ENCODE results near the gene PPM1G.

The PPM1G gene

DNA sequence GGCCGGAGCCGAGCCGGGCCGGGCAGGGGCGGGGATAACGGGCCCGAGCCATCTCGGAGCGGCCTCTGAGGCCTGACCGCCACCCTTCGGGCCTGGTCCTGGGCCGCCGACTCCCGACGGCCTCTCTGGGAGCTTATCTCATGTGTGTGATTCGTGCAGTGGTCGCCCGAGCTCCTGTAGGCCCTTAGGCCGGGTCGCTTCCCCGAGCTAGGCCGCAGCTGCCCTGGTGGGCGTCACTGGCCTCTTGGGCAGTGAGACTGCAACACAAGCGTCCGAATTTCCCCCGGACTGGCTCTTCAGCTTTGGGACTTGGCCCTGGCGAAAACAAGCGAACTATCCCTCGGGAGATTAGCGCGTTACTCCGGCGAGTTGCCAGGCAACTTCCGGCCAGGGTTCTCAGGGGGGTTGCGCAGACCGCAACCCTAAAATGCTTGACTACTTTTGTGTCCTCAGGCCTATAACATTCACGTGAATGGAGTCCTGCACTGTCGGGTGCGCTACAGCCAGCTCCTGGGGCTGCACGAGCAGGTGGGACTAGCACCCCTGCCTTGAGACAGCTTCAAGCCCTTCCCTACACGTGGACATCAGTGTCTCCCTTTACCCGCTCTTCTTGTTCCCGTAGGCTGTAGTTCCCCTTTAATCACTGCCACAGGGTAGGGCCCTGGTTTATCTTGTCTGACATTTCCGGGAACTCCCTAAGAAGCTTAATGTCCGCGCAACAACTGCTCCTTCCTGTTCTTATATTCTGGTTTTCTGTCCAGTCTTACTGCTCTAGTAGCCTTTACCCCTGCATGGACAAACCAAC is 38.4 kb downstream of the PPM1G start:
- peaks cover 64% of the 10 kb centered on the region for H3K36me3 ChIP-seq (ENCODE audit: insufficient read depth, low read length)
- H3K27me3 ChIP-seq (ENCODE audit: insufficient read depth, low read length) = no peaks in the 10 kb centered on the region
- no peaks in the 10 kb centered on the region for H3K9me3 ChIP-seq (ENCODE audit: insufficient read depth, low read depth, low read length)
- 6% methylated on average over 46 of the region's 46 CpGs for WGBS
- H3K27ac ChIP-seq (ENCODE audit: low read depth, low read length) = peak overlapping the region; percentile 57
- H3K9ac ChIP-seq (ENCODE audit: low read depth, low read length) = peak overlapping the region; percentile 80
- H3K4me3 ChIP-seq (ENCODE audit: low read length) = peak overlapping the region; percentile 98
- peaks cover 9% of the 10 kb centered on the region; the same call in 1 of the 2 replicates for H3K4me1 ChIP-seq (ENCODE audit: insufficient read depth, low read length)

DNA sequence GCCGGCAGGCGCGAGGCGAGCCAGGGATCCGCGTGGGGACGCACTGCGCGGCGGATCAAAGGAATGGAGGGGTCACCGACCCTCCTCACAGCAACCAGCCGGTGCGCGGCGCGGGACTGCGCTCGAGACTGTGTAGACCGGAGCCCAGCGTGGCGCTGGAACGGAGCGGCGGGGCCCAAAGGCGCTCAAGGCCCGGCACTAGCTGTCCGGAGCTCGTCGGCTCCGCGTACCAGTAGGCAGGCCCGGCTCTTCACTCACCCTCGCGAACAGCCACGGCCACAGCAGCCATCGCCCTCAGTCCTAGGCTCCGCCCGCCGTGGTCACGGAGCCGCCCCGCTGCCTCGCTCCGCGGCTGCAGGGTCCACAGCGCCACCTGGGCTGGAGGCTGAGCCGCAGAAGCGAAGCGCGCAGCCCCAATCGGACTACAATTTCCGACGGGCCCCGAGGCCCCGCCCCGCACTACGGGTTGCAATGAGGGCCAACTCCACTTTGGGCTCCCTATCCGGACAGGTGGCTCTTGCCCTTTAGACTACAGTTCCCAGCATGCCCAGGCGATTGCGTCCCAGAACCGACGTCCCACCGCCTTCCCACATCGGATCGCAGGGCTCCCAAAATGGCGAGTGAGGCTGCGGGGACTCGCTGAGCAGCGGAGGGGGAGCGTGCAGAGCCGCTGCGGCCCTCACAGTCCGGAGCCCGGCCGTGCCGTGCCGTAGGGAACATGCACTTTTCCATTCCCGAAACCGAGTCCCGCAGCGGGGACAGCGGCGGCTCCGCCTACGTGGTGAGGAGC is 39.2 kb downstream of the PPM1G start, which contains the start of the genes EIF2B4 and SNX17:
TSS of gene EIF2B4 (minus strand) at position 313 of the 790 bp plus-strand sequence. CDS start at position 289, 24 bp downstream.
TSS of gene SNX17 (plus strand) at position 591 of the 790 bp plus-strand sequence. CDS start at position 719, 128 bp downstream.
- H3K9ac ChIP-seq (ENCODE audit: low read depth, low read length) = peak within 1 kb of the TSS; percentile 93
- peaks cover 9% of the 10 kb centered on the region; the same call in 1 of the 2 replicates for H3K4me1 ChIP-seq (ENCODE audit: insufficient read depth, low read length)
- H3K27me3 ChIP-seq (ENCODE audit: insufficient read depth, low read length) = no peaks in the 10 kb centered on the region
- peaks cover 63% of the 10 kb centered on the region for H3K36me3 ChIP-seq (ENCODE audit: insufficient read depth, low read length)
- peak within 1 kb of the TSS; percentile 69 for H3K27ac ChIP-seq (ENCODE audit: low read depth, low read length)
- peak within 1 kb of the TSS; percentile 98 for H3K4me3 ChIP-seq (ENCODE audit: low read length)
- H3K9me3 ChIP-seq (ENCODE audit: insufficient read depth, low read depth, low read length) = no peaks in the 10 kb centered on the region
- WGBS = under 1% methylated on average over 85 of the region's 85 CpGs

DNA sequence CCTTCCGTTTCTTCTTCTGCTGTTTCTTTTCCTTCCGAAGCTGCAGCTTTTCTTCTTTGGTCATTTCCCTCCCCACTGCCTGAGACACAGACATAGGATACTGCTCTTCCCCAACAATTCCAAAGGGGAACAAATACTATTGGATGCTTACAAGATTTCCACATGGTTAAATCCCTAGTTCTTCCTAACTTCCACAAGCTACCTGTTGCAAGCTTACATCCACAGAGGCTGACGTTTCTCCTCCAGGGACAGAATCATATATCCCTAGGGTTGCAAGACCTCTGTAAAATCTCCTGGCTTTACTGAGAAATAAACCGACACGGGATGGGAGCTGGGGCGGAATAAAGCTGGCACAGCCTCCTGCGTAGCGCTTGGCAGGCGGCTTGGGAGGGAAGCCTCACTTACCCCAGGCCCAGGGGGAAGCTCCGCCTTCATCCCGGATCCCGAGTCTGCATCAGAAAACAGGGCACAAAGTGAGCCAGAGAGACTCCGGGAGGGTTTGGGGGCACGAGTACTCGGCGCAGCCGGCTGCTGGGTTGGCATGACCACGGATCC is 39.8 kb downstream of the PPM1G start:
- WGBS = 7% methylated on average over 18 of the region's 18 CpGs
- H3K4me1 ChIP-seq (ENCODE audit: insufficient read depth, low read length) = peaks cover 9% of the 10 kb centered on the region; the same call in 1 of the 2 replicates
- peak overlapping the region; percentile 98 for H3K4me3 ChIP-seq (ENCODE audit: low read length)

DNA sequence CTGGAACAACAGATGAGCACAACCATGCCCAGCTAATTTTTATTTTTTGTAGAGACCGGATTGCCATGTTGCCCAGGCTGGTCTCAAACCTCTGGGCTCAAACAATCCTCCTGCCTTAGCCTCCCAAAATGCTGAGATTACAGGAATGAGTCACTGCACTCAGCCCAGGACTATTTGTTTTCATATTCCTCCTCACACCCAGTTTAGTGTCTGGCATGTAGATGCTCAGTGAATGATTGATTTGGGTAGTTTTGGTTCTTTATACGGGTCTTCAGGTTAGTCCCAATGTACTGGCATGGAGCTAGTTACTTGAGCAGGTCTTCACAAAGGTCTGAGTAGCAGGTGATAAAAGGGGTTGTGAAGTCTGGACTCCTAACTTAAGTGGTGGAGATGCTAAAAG is 45.5 kb downstream of the PPM1G start:
- H3K36me3 ChIP-seq (ENCODE audit: insufficient read depth, low read length) = peaks cover 50% of the 10 kb centered on the region
- no peaks in the 10 kb centered on the region for H3K4me1 ChIP-seq (ENCODE audit: insufficient read depth, low read length)
- WGBS = 93% methylated on average over 2 of the region's 2 CpGs
- H3K4me3 ChIP-seq (ENCODE audit: low read length) = no peak overlapping the region
- H3K27me3 ChIP-seq (ENCODE audit: insufficient read depth, low read length) = no peaks in the 10 kb centered on the region
- no peak overlapping the region for H3K9ac ChIP-seq (ENCODE audit: low read depth, low read length)
- H3K27ac ChIP-seq (ENCODE audit: low read depth, low read length) = no peak overlapping the region
- H3K9me3 ChIP-seq (ENCODE audit: insufficient read depth, low read depth, low read length) = no peaks in the 10 kb centered on the region

More for the DNA sequence above, 39.8 kb downstream of the PPM1G start:
- peak overlapping the region; percentile 69 for H3K27ac ChIP-seq (ENCODE audit: low read depth, low read length)
- H3K9me3 ChIP-seq (ENCODE audit: insufficient read depth, low read depth, low read length) = no peaks in the 10 kb centered on the region
- H3K27me3 ChIP-seq (ENCODE audit: insufficient read depth, low read length) = no peaks in the 10 kb centered on the region
- peaks cover 60% of the 10 kb centered on the region for H3K36me3 ChIP-seq (ENCODE audit: insufficient read depth, low read length)
- peak overlapping the region; percentile 93 for H3K9ac ChIP-seq (ENCODE audit: low read depth, low read length)

DNA sequence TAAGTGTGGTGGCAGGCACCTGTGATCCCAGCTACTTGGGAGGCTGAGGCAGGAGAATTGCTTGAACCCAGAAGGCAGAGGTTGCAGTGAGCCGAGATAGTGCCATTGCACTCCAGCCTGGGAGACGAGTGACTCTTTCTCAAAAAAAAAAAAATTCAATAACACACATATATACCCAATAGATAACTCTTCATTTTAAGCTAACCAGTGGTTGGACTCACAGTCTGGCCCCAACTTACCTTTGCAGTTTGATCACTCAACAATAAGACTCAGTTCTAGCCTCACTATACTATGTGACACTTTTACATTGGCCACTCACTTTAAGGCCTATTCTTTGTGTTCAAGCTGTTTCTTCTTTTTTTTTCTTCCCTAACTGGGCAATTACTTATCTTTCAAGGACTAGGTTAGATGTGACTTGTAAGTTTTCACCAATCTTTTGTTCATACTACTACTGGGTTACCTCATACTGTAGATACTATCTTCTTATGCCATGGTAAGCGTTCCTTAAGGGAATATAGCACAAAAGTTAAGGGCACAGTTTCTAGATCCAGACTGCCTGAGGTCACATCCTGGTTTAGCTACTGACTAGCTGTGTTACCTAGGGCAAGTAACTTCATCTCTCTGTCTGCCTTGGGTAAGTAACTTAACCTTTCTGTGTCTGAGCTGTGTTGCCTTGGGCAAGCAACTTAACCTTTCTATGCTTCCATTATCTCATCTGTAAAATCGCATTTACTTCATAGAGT is 46.5 kb downstream of the PPM1G start:
- peaks cover 41% of the 10 kb centered on the region for H3K36me3 ChIP-seq (ENCODE audit: insufficient read depth, low read length)
- H3K4me1 ChIP-seq (ENCODE audit: insufficient read depth, low read length) = no peaks in the 10 kb centered on the region
- no peaks in the 10 kb centered on the region for H3K27me3 ChIP-seq (ENCODE audit: insufficient read depth, low read length)
- H3K27ac ChIP-seq (ENCODE audit: low read depth, low read length) = no peak overlapping the region
- WGBS = 93% methylated on average over 3 of the region's 4 CpGs
- no peak overlapping the region for H3K9ac ChIP-seq (ENCODE audit: low read depth, low read length)
- H3K9me3 ChIP-seq (ENCODE audit: insufficient read depth, low read depth, low read length) = no peaks in the 10 kb centered on the region
- no peak overlapping the region for H3K4me3 ChIP-seq (ENCODE audit: low read length)

DNA sequence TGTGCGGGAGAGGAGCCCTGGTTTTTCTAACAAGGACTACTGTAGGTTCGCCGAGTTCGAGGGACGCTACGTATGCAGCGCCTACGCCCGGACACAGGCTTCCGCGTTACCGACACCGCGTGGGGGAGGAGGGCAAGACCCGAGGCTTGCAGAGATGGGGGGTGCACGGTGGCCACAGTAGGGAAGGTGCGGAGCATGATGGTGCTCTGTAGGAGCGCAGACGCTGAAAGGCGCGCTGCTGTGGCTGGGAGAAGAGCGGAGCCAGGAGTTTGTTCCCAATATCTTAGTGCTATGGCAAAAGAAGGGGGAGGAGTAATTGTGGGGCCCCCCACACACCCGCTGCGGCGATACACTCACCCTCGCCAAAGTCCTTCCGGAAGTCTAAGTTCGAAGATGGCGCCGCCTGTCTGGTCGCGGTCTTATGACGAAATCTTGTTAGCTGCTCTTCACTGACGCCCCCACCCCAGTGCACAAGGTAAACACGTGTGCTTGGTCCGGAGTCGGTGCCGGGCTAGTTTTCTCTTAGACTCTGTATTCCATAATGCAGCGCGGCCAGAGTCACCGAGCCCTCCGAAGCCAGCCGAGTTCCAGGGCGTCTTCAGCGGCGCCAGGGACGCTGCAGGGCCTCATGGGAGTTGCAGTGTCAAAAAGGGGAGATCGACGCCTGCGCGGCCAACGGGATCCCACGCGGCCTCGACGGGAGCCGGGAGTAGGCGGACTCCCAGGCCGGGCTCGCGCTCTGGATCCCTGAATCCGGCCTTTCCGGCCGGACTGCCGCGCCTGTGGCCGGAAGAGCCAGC is 52.8 kb downstream of the PPM1G start, which contains the start of gene GTF3C2:
TSS of gene GTF3C2 (minus strand) at position 383 of the 800 bp plus-strand sequence. CDS start 13,210 bp downstream, outside the sequence.
- Histone ChIP-seq H3K27ac (ENCODE audit: low read depth, low read length) (peak within 1 kb of the TSS; percentile 95), H3K9me3 (ENCODE audit: insufficient read depth, low read depth, low read length) (no peaks in the 10 kb centered on the region), H3K36me3 (ENCODE audit: insufficient read depth, low read length) (peaks cover 6% of the 10 kb centered on the region), H3K4me3 (ENCODE audit: low read length) (peak within 1 kb of the TSS; percentile 76), H3K9ac (ENCODE audit: low read depth, low read length) (peak within 1 kb of the TSS; percentile 94), H3K27me3 (ENCODE audit: insufficient read depth, low read length) (no peaks in the 10 kb centered on the region), H3K4me1 (ENCODE audit: insufficient read depth, low read length) (peaks cover 19% of the 10 kb centered on the region)
- WGBS = under 1% methylated on average over 67 of the region's 67 CpGs

DNA sequence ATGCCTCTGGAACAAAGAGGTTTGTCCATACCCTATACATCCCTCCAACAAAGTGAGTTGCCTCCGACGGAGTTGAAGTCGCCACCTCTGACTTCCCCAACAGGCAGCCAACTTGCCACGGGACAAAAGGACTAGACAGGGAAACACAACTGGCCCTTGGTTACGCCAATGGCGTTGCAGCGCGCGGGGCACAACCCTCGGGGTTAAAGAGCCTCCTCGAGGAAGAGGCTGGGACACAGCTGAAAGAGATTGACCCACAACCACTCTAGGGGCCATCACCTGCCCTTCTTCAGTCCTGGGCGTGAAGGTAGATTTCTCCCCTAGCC is 53.4 kb downstream of the PPM1G start:
- under 1% methylated on average over 12 of the region's 12 CpGs for WGBS
- Histone ChIP-seq H3K4me3 (ENCODE audit: low read length) (peak overlapping the region; percentile 76), H3K9ac (ENCODE audit: low read depth, low read length) (peak overlapping the region; percentile 94), H3K9me3 (ENCODE audit: insufficient read depth, low read depth, low read length) (no peaks in the 10 kb centered on the region), H3K36me3 (ENCODE audit: insufficient read depth, low read length) (peaks cover 6% of the 10 kb centered on the region), H3K27me3 (ENCODE audit: insufficient read depth, low read length) (no peaks in the 10 kb centered on the region), H3K4me1 (ENCODE audit: insufficient read depth, low read length) (peaks cover 19% of the 10 kb centered on the region), H3K27ac (ENCODE audit: low read depth, low read length) (peak overlapping the region; percentile 95)

DNA sequence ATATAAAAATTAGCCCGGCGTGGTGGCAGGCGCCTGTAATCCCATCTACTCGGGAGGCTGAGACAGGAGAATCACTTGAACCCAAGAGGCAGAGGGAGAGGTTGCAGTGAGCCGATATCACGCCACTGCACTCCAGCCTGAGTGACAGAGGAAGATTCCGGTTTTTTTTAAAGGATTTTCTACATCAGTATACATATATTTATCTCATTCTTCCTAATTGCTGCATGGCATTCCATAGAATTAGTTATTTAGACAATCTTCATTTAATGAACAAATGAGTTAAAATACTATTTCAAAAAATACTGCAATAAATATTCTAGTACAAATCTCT is 54.8 kb downstream of the PPM1G start:
- Histone ChIP-seq H3K9me3 (ENCODE audit: insufficient read depth, low read depth, low read length) (no peaks in the 10 kb centered on the region), H3K27ac (ENCODE audit: low read depth, low read length) (no peak overlapping the region; the same call in 1 of the 2 replicates), H3K36me3 (ENCODE audit: insufficient read depth, low read length) (peaks cover 11% of the 10 kb centered on the region), H3K4me1 (ENCODE audit: insufficient read depth, low read length) (peaks cover 19% of the 10 kb centered on the region), H3K9ac (ENCODE audit: low read depth, low read length) (no peak overlapping the region), H3K4me3 (ENCODE audit: low read length) (no peak overlapping the region), H3K27me3 (ENCODE audit: insufficient read depth, low read length) (no peaks in the 10 kb centered on the region)
- WGBS = 89% methylated on average over 7 of the region's 7 CpGs

DNA sequence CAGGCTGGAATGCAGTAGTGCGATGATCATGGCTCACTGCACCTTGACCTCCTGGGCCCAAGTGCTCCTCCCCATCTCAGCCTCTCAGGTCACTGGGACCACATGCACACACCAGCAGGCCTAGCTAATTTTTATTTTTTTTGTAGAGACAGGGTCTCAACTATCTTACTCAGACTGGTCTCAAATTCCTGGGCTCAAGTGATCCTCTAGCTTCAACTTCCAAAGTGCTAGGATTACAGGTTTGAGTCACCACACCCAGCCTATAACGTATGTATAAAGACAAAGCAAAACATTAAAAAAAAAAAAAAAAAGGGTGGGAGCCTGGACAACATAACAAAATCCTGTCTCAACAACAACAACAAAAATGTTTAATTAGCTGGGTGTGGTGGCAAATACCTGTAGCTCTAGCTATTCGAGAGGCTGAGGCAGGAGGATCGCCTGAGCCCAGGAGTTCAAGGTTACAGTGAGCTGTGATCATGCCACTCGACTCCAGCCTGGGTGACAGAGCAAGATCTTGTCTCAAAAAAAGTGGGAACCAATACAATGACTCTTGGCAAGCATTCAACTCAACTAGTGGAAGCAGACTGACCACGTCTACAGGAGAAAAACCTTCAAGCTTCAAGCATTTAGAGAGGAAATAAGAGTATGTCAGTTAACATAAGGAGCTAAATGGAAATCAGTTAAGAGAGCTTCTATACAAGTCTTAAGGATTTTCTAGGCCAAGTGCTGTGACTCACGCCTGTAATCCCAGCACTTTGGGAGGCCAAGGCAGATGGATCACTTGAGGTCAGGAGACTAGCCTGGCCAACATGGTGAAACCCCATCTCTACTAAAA is 55.4 kb downstream of the PPM1G start:
- Histone ChIP-seq H3K36me3 (ENCODE audit: insufficient read depth, low read length) (peaks cover 11% of the 10 kb centered on the region), H3K27me3 (ENCODE audit: insufficient read depth, low read length) (no peaks in the 10 kb centered on the region), H3K9me3 (ENCODE audit: insufficient read depth, low read depth, low read length) (no peaks in the 10 kb centered on the region), H3K4me3 (ENCODE audit: low read length) (no peak overlapping the region; the same call in 1 of the 2 replicates), H3K9ac (ENCODE audit: low read depth, low read length) (no peak overlapping the region), H3K4me1 (ENCODE audit: insufficient read depth, low read length) (peaks cover 19% of the 10 kb centered on the region), H3K27ac (ENCODE audit: low read depth, low read length) (peak overlapping the region; percentile 26; the same call in 1 of the 2 replicates)
- 94% methylated on average over 6 of the region's 7 CpGs for WGBS
